NT2/D1 (cell line): ENCODE data around the gene CXXC4.

Experiments
- YY1 ChIP-seq: IDR thresholded peaks from 2 replicates; pipeline ENCODE4 v1.6.1; 2011; ENCODE audit not compliant: insufficient read length, insufficient read depth
- ZNF274 ChIP-seq: IDR thresholded peaks from 2 replicates; pipeline ENCODE4 v1.6.1; 2011; ENCODE audit warnings: mild to moderate bottlenecking, low read depth, low read length

DNA sequence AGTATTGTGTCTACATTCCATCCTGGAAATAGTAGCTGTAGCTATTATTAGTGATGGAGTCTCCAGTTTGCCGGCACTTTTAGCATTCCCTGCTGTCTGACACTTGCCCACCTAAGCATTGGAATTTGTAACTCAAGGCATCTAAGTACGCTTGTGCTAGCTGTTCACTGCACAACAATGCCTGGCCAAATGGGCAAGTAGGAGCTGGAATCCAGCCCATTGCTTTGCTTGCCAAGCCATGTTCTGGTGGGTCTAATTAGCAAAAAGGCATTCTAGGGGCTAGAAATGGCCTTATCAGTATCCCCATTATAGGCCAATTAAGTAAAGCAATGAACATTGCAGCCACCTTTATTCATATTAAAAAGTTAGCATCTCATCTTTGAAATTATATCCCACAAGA is 7.8 kb upstream of the CXXC4 start:
- TF ChIP-seq YY1 (no peak), ZNF274 (no peak)
